ENCODE results near the gene GCC1. TPM values are rescaled to one million over a fixed set of nuclear protein-coding genes. Genes with fewer than 3 reads are reported as not detected.

The GCC1 gene, protein sequence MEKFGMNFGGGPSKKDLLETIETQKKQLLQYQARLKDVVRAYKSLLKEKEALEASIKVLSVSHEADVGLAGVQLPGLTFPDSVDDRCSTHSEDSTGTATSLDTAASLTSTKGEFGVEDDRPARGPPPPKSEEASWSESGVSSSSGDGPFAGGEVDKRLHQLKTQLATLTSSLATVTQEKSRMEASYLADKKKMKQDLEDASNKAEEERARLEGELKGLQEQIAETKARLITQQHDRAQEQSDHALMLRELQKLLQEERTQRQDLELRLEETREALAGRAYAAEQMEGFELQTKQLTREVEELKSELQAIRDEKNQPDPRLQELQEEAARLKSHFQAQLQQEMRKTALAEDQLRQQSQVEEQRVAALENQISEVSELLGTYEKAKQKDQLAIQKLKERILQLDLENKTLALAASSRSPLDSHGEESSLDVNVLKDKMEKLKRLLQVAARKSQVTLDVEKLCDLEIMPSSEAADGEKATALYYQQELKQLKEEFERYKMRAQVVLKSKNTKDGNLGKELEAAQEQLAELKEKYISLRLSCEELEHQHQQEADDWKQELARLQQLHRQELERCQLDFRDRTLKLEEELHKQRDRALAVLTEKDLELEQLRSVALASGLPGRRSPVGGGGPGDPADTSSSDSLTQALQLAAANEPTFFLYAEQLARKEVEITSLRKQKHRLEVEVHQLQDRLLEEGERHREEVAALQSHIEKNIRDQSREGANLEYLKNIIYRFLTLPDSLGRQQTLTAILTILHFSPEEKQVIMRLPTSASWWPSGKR
- polyA plus RNA-seq (2013, experiment 1 of 4): 15.9 TPM
- 18.5 TPM for polyA plus RNA-seq (2013, experiment 2 of 4)
- polyA plus RNA-seq (2013, experiment 3 of 4): 12.1 TPM
- 14.5 TPM for polyA plus RNA-seq (2013, experiment 4 of 4)

DNA sequence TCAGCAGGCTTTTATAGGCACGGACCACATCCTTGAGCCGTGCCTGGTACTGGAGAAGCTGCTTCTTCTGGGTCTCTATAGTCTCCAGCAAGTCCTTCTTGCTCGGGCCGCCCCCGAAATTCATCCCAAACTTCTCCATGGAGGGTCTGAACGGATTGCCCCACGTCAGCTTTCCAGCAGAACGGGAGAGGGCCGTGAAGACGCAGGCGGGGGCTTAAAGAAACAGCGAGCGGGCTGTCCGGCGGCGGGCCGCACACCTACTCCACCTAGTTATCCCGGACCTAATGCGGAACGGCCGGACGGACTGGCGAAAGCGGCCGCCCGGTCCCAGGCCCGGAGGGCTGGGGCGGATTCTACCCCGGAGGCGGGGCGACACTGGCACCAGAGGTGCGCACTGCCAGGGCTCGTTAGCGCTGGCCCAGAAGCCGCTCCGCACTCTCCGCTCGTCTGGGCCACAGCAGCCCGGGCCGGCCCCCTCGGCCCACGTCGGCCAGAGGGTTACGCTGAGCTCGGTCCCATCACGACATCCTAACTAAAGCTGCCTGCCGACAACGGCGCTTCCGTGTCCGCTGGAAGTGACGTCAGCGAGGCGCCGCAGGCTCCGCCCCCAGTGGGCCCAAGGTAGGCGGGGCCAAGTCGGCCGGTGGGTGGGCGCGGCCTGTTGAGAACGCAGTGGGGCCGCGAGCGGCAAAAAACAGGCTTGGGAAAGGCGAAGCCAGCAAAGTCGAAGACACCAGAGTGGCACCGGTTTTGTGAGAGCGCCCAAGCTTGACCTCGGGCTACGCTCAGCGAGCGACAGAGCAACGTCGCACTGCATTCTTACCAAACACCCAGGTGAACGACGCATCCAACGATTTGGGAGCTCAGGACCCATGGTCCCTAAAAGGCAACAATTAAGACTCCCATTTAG lies at the start of gene GCC1:
Gene GCC1, minus strand, starts transcription at position 553 of the 910 bp plus-strand sequence. Its CDS starts 414 bp downstream, at position 139.
- peak within 1 kb of the TSS; percentile 53 for H3K27ac ChIP-seq (ENCODE audit: insufficient read depth, low read depth, low read length, poor library complexity, severe bottlenecking)
- peaks cover 27% of the 10 kb centered on the region for H3K36me3 ChIP-seq (ENCODE audit: control insufficient read depth, insufficient read depth, low read length)
- H3K9me3 ChIP-seq (ENCODE audit: control insufficient read depth, low read length): no peaks in the 10 kb centered on the region
- H3K4me3 ChIP-seq (ENCODE audit: insufficient read depth, low read depth, low read length): peak within 1 kb of the TSS; percentile 94
- 7 to 8% methylated on average over 78 of the region's 78 CpGs for WGBS, 2 experiments
- H3K27me3 ChIP-seq (ENCODE audit: control insufficient read depth, insufficient read depth, low read length, poor library complexity, severe bottlenecking): peaks cover 22% of the 10 kb centered on the region
- peaks cover 18% of the 10 kb centered on the region for H3K4me1 ChIP-seq (ENCODE audit: control insufficient read depth, insufficient read depth, low read length)

DNA sequence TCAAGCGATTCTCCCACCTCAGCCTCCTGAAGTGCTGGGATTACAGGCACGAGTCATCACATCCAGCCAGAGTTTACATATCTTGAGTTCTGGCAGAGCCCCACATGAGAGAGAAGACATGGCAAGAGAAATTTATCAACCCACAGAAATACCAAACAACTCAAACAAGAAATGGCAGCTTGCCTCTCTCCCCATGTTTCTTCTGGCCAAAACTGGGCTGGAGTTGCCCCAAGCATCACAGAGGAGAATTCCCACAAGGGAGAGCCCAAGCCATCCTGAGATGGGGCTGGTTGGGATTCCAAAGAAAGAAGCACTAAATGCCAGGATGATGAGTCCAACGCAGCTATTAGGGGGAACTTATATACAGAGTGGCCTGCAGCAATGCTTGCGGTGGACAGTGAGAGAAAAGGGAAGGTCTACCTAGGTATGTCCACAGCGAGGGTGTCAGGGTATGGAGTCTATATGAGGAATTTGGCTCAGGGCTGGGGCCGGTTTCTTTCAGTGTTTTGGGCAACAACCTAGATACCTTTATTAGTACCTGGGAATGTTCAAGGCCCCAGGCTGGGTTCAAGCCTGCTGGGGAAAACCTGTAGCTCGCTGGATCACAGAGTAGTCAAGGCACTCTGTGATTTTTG lies 47.0 kb upstream of the GCC1 start:
- no peak overlapping the region for H3K27ac ChIP-seq (ENCODE audit: insufficient read depth, low read depth, low read length, poor library complexity, severe bottlenecking)
- H3K4me3 ChIP-seq (ENCODE audit: insufficient read depth, low read depth, low read length): no peak overlapping the region
- no peaks in the 10 kb centered on the region for H3K4me1 ChIP-seq (ENCODE audit: control insufficient read depth, insufficient read depth, low read length)
- H3K9me3 ChIP-seq (ENCODE audit: control insufficient read depth, low read length): no peaks in the 10 kb centered on the region
- WGBS, 2 experiments: 91 to 93% methylated on average over 7 of the region's 7 CpGs
- H3K36me3 ChIP-seq (ENCODE audit: control insufficient read depth, insufficient read depth, low read length): no peaks in the 10 kb centered on the region
- H3K27me3 ChIP-seq (ENCODE audit: control insufficient read depth, insufficient read depth, low read length, poor library complexity, severe bottlenecking): no peaks in the 10 kb centered on the region

DNA sequence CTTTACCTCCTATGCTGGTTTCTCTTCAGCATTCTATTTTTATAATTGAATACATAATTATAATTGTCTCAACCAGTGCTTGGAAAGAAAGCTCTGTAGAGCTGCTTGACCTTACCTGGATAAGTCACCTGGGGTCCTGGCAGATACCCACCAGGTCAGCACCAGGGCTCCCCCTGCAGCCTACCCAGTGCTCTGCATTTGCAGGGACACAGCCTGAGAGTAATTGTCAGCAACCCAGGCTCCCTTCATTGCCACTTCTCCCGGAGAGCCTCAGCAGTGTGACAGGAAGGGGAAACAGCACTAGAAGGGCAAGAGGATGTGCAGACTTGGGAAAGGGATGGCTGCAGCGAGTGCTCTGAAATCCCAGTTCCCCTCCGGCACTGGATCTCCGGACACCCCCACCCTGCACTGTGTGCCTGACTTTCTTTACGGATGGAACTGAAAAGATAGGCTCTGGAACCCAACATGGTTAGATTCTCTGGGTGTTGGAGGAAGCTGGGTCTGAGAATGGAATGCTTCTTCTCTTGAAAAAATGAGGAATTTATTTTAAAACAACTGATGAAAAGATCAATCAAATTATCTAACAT lies 44.0 kb upstream of the GCC1 start:
- Histone ChIP-seq H3K9me3 (ENCODE audit: control insufficient read depth, low read length) (no peaks in the 10 kb centered on the region), H3K4me3 (ENCODE audit: insufficient read depth, low read depth, low read length) (no peak overlapping the region), H3K27ac (ENCODE audit: insufficient read depth, low read depth, low read length, poor library complexity, severe bottlenecking) (no peak overlapping the region), H3K27me3 (ENCODE audit: control insufficient read depth, insufficient read depth, low read length, poor library complexity, severe bottlenecking) (no peaks in the 10 kb centered on the region), H3K4me1 (ENCODE audit: control insufficient read depth, insufficient read depth, low read length) (no peaks in the 10 kb centered on the region), H3K36me3 (ENCODE audit: control insufficient read depth, insufficient read depth, low read length) (no peaks in the 10 kb centered on the region)
- 34 to 44% methylated on average over 5 of the region's 5 CpGs for WGBS, 2 experiments

DNA sequence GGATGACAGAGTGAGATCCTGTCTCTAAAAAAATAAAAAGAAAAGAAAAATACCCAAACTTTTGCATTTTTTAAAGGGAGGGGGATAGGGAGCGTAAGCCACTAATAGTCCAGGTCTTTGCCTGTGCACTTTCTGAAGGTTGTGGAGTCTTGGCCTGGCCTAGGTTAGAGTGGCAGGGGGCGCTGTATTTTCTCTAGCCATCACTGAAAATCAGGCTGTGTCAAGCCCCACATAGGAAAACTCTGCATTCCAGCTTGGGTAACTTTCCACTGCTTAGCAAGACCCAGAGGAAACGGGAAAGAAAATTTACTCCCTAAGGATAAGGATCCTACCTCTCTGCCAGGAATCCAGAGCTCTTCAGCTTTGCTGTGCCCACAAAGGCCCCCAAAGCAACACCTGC lies 43.0 kb upstream of the GCC1 start:
- no peaks in the 10 kb centered on the region for H3K27me3 ChIP-seq (ENCODE audit: control insufficient read depth, insufficient read depth, low read length, poor library complexity, severe bottlenecking)
- H3K9me3 ChIP-seq (ENCODE audit: control insufficient read depth, low read length): no peaks in the 10 kb centered on the region
- no peaks in the 10 kb centered on the region for H3K4me1 ChIP-seq (ENCODE audit: control insufficient read depth, insufficient read depth, low read length)
- H3K4me3 ChIP-seq (ENCODE audit: insufficient read depth, low read depth, low read length): no peak overlapping the region
- H3K27ac ChIP-seq (ENCODE audit: insufficient read depth, low read depth, low read length, poor library complexity, severe bottlenecking): no peak overlapping the region
- 38 to 44% methylated on average over 3 of the region's 3 CpGs for WGBS, 2 experiments
- no peaks in the 10 kb centered on the region for H3K36me3 ChIP-seq (ENCODE audit: control insufficient read depth, insufficient read depth, low read length)

DNA sequence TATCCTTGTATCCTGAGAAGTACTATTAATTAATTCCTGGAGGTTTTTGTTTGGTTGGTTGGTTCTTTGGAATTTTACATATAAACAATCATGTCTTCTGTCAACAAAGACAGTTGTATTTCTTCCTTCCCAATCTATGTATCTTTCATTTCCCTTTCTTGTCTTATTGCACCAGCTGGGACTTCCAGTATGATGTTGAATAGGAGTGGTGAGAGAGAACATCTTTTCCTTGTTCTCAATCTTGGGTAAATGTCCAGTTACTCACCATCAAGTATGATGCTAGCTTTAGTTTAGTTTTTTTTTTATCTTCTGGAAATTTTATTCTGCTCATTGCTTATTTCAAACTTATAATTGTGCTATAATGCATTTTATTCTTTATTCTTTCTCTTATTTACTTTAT lies 39.9 kb upstream of the GCC1 start:
- Histone ChIP-seq H3K9me3 (ENCODE audit: control insufficient read depth, low read length) (no peaks in the 10 kb centered on the region), H3K27me3 (ENCODE audit: control insufficient read depth, insufficient read depth, low read length, poor library complexity, severe bottlenecking) (peaks cover 14% of the 10 kb centered on the region), H3K4me1 (ENCODE audit: control insufficient read depth, insufficient read depth, low read length) (no peaks in the 10 kb centered on the region), H3K4me3 (ENCODE audit: insufficient read depth, low read depth, low read length) (no peak overlapping the region), H3K27ac (ENCODE audit: insufficient read depth, low read depth, low read length, poor library complexity, severe bottlenecking) (no peak overlapping the region), H3K36me3 (ENCODE audit: control insufficient read depth, insufficient read depth, low read length) (no peaks in the 10 kb centered on the region)

DNA sequence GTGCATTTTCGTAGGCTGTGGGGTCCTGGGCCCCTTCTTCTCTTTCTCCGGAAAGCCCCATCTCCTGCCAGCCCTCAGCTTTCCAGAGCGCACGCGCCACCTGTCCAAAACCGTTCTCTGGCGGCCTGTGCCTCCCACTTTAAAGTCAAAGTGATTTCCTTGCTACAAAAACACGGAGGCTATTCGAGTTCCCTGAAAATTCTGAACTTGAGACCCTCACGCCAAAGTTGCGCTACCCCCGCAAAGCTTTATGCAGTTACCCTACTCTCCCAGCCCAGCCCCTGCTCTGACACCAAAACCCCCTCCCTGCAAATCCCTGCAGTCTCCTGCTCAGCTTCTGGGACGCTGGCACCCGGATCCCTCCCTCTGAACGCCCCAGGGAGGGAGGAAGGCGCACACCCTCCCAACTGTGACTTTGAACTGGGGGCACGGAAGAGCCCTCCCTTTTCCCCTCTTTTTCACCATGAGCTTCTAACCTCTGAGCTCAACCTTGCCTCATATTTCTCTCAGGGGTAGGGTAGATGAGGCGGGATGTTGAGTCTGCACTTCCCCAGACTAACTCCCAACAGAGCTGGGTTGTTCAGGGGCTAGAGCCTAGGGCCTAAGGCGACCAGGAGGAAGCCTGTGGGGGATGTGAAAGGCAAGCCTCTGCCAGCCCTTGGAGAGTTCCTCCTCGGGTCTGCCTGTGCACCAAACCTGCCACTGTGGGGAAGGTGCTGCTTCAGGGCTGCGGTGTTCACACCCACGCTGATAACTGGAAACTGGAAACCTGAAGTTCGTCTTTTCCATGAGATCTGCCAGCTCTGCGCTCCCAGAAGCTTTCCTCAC lies 35.2 kb upstream of the GCC1 start:
- H3K27ac ChIP-seq (ENCODE audit: insufficient read depth, low read depth, low read length, poor library complexity, severe bottlenecking): no peak overlapping the region
- peaks cover 3% of the 10 kb centered on the region for H3K4me1 ChIP-seq (ENCODE audit: control insufficient read depth, insufficient read depth, low read length)
- H3K9me3 ChIP-seq (ENCODE audit: control insufficient read depth, low read length): no peaks in the 10 kb centered on the region
- H3K4me3 ChIP-seq (ENCODE audit: insufficient read depth, low read depth, low read length): peak overlapping the region; percentile 36
- H3K27me3 ChIP-seq (ENCODE audit: control insufficient read depth, insufficient read depth, low read length, poor library complexity, severe bottlenecking): peaks cover 43% of the 10 kb centered on the region
- WGBS, 2 experiments: 7 to 10% methylated on average over 24 of the region's 24 CpGs
- H3K36me3 ChIP-seq (ENCODE audit: control insufficient read depth, insufficient read depth, low read length): no peaks in the 10 kb centered on the region

DNA sequence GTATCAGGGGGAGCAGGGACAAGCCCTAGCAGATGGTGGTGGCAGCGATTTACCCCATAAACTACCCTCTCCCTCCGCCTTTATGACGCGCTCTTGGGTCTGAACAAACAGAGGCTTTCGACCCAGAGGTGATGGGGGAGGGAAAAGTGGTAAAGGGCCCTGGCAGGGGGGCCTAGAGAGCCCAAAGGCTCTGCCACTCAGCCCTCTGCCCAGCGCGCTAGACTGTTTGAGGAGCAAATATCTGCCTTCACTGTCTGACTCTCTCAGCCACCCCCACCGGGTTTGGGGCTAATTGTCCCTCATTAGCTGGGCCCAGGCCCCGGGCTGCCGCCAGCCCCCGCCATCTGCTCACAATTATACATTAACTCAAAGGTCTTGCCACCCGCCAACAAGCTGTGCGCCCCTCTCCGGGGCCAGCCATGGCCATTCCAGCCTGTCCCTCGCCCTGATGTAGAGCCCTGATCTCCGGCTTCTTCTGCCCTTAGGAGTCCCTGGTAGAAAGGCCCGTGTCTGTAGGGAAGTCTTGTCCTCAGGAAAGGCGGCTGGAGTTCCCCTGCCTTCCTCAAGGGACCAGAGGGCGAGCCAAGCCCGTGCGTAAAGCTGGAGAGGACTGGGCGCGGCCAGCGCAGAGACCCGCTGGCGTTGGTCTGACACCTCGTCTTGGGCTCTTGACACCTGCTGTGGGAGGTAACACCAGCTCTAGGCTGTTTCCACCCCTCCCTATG lies 34.4 kb upstream of the GCC1 start:
- WGBS, 2 experiments: 27 to 31% methylated on average over 24 to 27 of the region's 27 CpGs
- Histone ChIP-seq H3K27me3 (ENCODE audit: control insufficient read depth, insufficient read depth, low read length, poor library complexity, severe bottlenecking) (peaks cover 43% of the 10 kb centered on the region), H3K4me3 (ENCODE audit: insufficient read depth, low read depth, low read length) (peak overlapping the region; percentile 36), H3K27ac (ENCODE audit: insufficient read depth, low read depth, low read length, poor library complexity, severe bottlenecking) (no peak overlapping the region), H3K36me3 (ENCODE audit: control insufficient read depth, insufficient read depth, low read length) (no peaks in the 10 kb centered on the region), H3K4me1 (ENCODE audit: control insufficient read depth, insufficient read depth, low read length) (peaks cover 3% of the 10 kb centered on the region), H3K9me3 (ENCODE audit: control insufficient read depth, low read length) (no peaks in the 10 kb centered on the region)

DNA sequence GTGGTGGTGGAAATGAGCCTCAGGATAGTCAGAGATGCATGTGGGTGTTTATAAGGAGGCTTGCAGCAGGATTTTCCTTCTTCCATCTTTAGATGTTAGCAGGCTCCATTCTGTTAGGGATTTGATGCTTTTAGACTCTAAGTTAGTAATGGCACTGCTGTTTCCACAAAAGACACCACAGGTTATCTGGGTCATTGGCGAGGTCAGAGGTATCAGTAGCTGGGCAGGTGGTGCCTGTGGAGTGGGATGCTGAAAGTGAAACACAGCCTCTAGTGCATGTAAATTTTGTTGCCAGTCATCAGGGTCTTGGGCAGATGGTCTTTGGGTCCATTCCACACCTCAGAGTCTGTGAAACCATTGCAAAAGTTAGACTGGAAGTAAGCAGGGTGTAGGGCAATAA lies 33.4 kb upstream of the GCC1 start:
- Histone ChIP-seq H3K9me3 (ENCODE audit: control insufficient read depth, low read length) (no peaks in the 10 kb centered on the region), H3K4me3 (ENCODE audit: insufficient read depth, low read depth, low read length) (no peak overlapping the region), H3K27ac (ENCODE audit: insufficient read depth, low read depth, low read length, poor library complexity, severe bottlenecking) (no peak overlapping the region), H3K4me1 (ENCODE audit: control insufficient read depth, insufficient read depth, low read length) (peaks cover 3% of the 10 kb centered on the region), H3K27me3 (ENCODE audit: control insufficient read depth, insufficient read depth, low read length, poor library complexity, severe bottlenecking) (peaks cover 43% of the 10 kb centered on the region), H3K36me3 (ENCODE audit: control insufficient read depth, insufficient read depth, low read length) (no peaks in the 10 kb centered on the region)
- 85 to 95% methylated on average over 1 of the region's 1 CpG for WGBS, 2 experiments

All from ectodermal cell (in vitro differentiated cells).